Measurements from ENCODE around the gene F12. TPM values are rescaled to one million over a fixed set of nuclear protein-coding genes. Genes with fewer than 3 reads are reported as not detected.

The F12 gene
- polyA plus RNA-seq, 1 donor from 2014 or later, result 0.78 TPM

- Mint-ChIP-seq H3K4me1 (peaks cover 0 to 14% (median 11%) of the 10 kb centered on the region in 3 donors), H3K27ac (no peak within 1 kb of the TSS), H3K9me3 (no peaks in the 10 kb centered on the region), H3K36me3 (no peaks in the 10 kb centered on the region), H3K27me3 (peaks cover 15% of the 10 kb centered on the region), H3K4me3 (peak within 1 kb of the TSS in 3 of 4 donors; percentile 27 to 84 (median 28))
Measured at GRCh38 chr5:177399997-177400868, 9.1 kb downstream of the F12 start, which contains the start of gene PFN3. TSS of gene PFN3 (minus strand) at chr5:177400661. CDS start at chr5:177400576, 85 bp downstream.

GRCh38 chr5:177397875-177398390 is 11.4 kb downstream of the F12 start:
- Mint-ChIP-seq H3K9me3 (no peaks in the 10 kb centered on the region), H3K27ac (peak overlapping the region in 1 of 3 donors; percentile 64), H3K4me1 (peaks cover 0 to 5% (median 4%) of the 10 kb centered on the region in 3 donors), H3K36me3 (no peaks in the 10 kb centered on the region), H3K4me3 (no peak overlapping the region), H3K27me3 (peaks cover 10% of the 10 kb centered on the region)

- Mint-ChIP-seq H3K36me3 (no peaks in the 10 kb centered on the region), H3K4me1 (peaks cover 0 to 3% (median 0%) of the 10 kb centered on the region in 3 donors), H3K9me3 (no peaks in the 10 kb centered on the region), H3K4me3 (no peak overlapping the region), H3K27me3 (peaks cover under 1% of the 10 kb centered on the region), H3K27ac (no peak overlapping the region)
Measured at GRCh38 chr5:177396807-177397206, 12.6 kb downstream of the F12 start.

- peaks cover 0 to 3% (median 0%) of the 10 kb centered on the region in 3 donors for H3K4me1 Mint-ChIP-seq
Measured at GRCh38 chr5:177396078-177396477, 13.3 kb downstream of the F12 start.

GRCh38 chr5:177393990-177394389 is 15.4 kb downstream of the F12 start:
- Mint-ChIP-seq H3K4me1 (peaks cover 9 to 18% (median 13%) of the 10 kb centered on the region in 3 donors), H3K27ac (no peak overlapping the region), H3K36me3 (no peaks in the 10 kb centered on the region), H3K9me3 (no peaks in the 10 kb centered on the region), H3K27me3 (peaks cover 5% of the 10 kb centered on the region), H3K4me3 (no peak overlapping the region)

More at GRCh38 chr5:177396078-177396477, 13.3 kb downstream of the F12 start:
- H3K27me3 Mint-ChIP-seq, result no peaks in the 10 kb centered on the region
- H3K9me3 Mint-ChIP-seq, result no peaks in the 10 kb centered on the region
- H3K27ac Mint-ChIP-seq, result peak overlapping the region in 1 of 3 donors; percentile 50
- H3K4me3 Mint-ChIP-seq, result no peak overlapping the region
- H3K36me3 Mint-ChIP-seq, result no peaks in the 10 kb centered on the region

GRCh38 chr5:177393206-177393765 is 16.1 kb downstream of the F12 start:
- Mint-ChIP-seq H3K4me3 (no peak overlapping the region), H3K36me3 (no peaks in the 10 kb centered on the region), H3K27me3 (peaks cover 5% of the 10 kb centered on the region), H3K27ac (no peak overlapping the region), H3K4me1 (peaks cover 14 to 22% (median 19%) of the 10 kb centered on the region in 3 donors), H3K9me3 (no peaks in the 10 kb centered on the region)

GRCh38 chr5:177392765-177393164 is 16.6 kb downstream of the F12 start:
- no peak overlapping the region for H3K27ac Mint-ChIP-seq
- H3K4me1 Mint-ChIP-seq, result peaks cover 14 to 22% (median 21%) of the 10 kb centered on the region in 3 donors
- H3K9me3 Mint-ChIP-seq, result no peaks in the 10 kb centered on the region
- H3K4me3 Mint-ChIP-seq, result no peak overlapping the region
- H3K27me3 Mint-ChIP-seq, result peaks cover 5% of the 10 kb centered on the region
- H3K36me3 Mint-ChIP-seq, result no peaks in the 10 kb centered on the region

GRCh38 chr5:177390363-177391300 is 18.7 kb downstream of the F12 start:
- Mint-ChIP-seq H3K27me3 (peaks cover 5% of the 10 kb centered on the region), H3K9me3 (no peaks in the 10 kb centered on the region), H3K27ac (peak overlapping the region in 2 of 3 donors; percentile 46 to 88), H3K36me3 (no peaks in the 10 kb centered on the region), H3K4me1 (peaks cover 14 to 25% (median 21%) of the 10 kb centered on the region in 3 donors), H3K4me3 (peak overlapping the region in 3 of 4 donors; percentile 12 to 60 (median 51))

- Mint-ChIP-seq H3K9me3 (no peaks in the 10 kb centered on the region), H3K27me3 (peaks cover 10% of the 10 kb centered on the region), H3K4me1 (peaks cover 14 to 25% (median 21%) of the 10 kb centered on the region in 3 donors), H3K4me3 (peak overlapping the region in 3 of 4 donors; percentile 5 to 90 (median 13)), H3K27ac (peak overlapping the region in 2 of 3 donors; percentile 37 to 80), H3K36me3 (no peaks in the 10 kb centered on the region)
Measured at GRCh38 chr5:177389241-177390169, 19.9 kb downstream of the F12 start.

GRCh38 chr5:177388521-177389052 is 20.8 kb downstream of the F12 start:
- Mint-ChIP-seq H3K9me3 (no peaks in the 10 kb centered on the region), H3K4me1 (peaks cover 14 to 25% (median 21%) of the 10 kb centered on the region in 3 donors), H3K27me3 (peaks cover 10% of the 10 kb centered on the region), H3K36me3 (no peaks in the 10 kb centered on the region), H3K27ac (no peak overlapping the region), H3K4me3 (peak overlapping the region in 1 of 4 donors; percentile 72)

GRCh38 chr5:177387405-177387804 is 22.0 kb downstream of the F12 start:
- Mint-ChIP-seq H3K27ac (no peak overlapping the region), H3K4me3 (peak overlapping the region in 1 of 4 donors; percentile 6)

GRCh38 chr5:177386542-177386941 is 22.8 kb downstream of the F12 start:
- H3K36me3 Mint-ChIP-seq, result no peaks in the 10 kb centered on the region

More at GRCh38 chr5:177387405-177387804, 22.0 kb downstream of the F12 start:
- H3K4me1 Mint-ChIP-seq, result peaks cover 15 to 22% (median 21%) of the 10 kb centered on the region in 3 donors
- H3K27me3 Mint-ChIP-seq, result peaks cover 10% of the 10 kb centered on the region
- no peaks in the 10 kb centered on the region for H3K36me3 Mint-ChIP-seq
- no peaks in the 10 kb centered on the region for H3K9me3 Mint-ChIP-seq

GRCh38 chr5:177385720-177386119 is 23.6 kb downstream of the F12 start:
- no peak overlapping the region for H3K27ac Mint-ChIP-seq
- H3K4me3 Mint-ChIP-seq, result no peak overlapping the region
- no peaks in the 10 kb centered on the region for H3K36me3 Mint-ChIP-seq
- H3K27me3 Mint-ChIP-seq, result peaks cover 12% of the 10 kb centered on the region
- peaks cover 16 to 22% (median 21%) of the 10 kb centered on the region in 3 donors for H3K4me1 Mint-ChIP-seq
- H3K9me3 Mint-ChIP-seq, result no peaks in the 10 kb centered on the region

More at GRCh38 chr5:177386542-177386941, 22.8 kb downstream of the F12 start:
- Mint-ChIP-seq H3K27me3 (peaks cover 10% of the 10 kb centered on the region), H3K4me1 (peaks cover 16 to 22% (median 21%) of the 10 kb centered on the region in 3 donors), H3K9me3 (no peaks in the 10 kb centered on the region), H3K27ac (no peak overlapping the region), H3K4me3 (no peak overlapping the region)

Measured in IgD-negative memory B cell (primary cell).